DMS114 treated with DMSO at 0.1 percent for 48 hours (cell line): ENCODE measurements around the gene MYL6.

ENCODE experiments used
- DNase-seq: peaks from one replicate; lab custom pipeline; 2025; ENCODE audit not compliant: unreplicated experiment; lab: John Stamatoyannopoulos, UW

The MYL6 gene

GRCh38 chr12:56129206-56129941, 28.8 kb upstream of the MYL6 start:
- no peak for DNase-seq

GRCh38 chr12:56129942-56130495, 28.1 kb upstream of the MYL6 start:
- DNase-seq: no peak

DNA sequence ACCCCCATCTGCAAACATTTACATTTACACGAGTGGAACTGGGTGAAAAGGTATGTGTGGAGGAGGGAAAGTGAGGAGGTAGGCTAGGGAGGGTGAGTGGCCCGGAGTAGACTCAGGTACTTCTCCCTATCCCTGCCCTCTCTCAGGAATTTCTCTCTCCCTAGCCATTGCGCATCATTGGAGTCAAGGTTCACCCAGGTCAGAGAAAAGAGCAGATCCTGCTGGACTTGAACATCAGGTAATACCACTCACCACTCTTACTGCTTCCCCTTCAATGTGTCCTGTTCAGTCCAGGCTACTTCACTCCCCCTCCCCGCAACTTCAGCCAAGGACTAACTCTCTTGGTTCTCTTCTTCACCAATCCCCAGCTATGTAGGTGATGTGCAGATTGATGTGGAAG, 27.3 kb upstream of the MYL6 start:
- no peak for DNase-seq

GRCh38 chr12:56134897-56135296, 23.3 kb upstream of the MYL6 start:
- DNase-seq: no peak

GRCh38 chr12:56137853-56138571, 20.1 kb upstream of the MYL6 start:
- DNase-seq: no peak

DNA sequence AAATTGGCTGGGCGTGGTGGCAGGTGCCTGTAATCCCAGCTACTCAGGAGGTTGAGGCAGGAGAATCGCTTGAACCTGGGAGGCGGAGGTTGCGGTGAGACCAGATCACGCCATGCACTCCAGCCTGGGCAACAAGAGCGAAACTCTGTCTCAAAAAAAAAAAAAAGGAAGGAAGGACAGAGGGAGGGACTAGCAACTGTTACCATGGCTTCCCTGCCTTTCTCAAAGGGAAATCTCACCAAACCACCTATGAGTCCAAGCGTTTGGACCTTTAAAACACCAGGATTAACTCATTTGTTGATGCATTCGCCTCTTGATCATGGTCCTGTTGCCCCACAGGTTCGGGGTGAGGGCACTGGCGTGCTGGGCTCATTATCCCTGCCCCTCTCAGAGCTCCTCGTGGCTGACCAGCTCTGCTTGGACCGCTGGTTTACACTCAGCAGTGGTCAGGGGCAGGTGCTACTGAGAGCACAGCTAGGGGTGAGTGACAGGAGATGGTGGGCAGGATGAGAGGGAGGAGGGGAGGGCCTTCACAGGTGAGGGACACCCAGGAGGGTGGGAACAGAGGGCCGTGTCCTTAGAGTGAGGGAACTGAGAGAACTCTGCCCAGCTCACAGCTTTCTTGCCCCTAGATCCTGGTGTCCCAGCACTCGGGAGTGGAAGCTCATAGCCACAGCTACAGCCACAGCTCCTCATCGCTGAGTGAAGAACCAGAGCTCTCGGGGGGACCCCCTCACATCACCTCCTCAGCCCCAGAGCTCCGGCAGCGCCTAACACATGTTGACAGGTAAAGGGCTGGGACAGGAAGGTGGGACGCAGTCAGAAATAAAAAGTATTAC, 16.0 kb upstream of the MYL6 start:
- DNase-seq: no peak

DNA sequence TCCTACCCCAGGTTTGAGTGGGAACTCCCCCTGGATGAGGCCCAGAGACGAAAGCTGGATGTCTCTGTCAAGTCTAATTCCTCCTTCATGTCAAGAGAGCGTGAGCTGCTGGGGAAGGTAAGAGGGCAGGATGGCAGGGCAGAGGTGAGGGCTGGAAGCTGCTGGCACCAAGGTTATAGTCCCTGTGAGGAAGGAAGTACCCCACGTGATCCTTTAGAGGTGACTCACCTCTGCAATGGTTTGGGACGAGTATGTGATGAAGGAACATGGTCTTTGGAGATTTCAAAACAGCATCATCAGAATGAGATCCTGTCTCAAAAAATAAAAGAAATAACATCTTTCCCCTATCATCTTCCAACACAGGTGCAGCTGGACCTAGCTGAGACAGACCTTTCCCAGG, 14.9 kb upstream of the MYL6 start:
- no peak for DNase-seq

DNA sequence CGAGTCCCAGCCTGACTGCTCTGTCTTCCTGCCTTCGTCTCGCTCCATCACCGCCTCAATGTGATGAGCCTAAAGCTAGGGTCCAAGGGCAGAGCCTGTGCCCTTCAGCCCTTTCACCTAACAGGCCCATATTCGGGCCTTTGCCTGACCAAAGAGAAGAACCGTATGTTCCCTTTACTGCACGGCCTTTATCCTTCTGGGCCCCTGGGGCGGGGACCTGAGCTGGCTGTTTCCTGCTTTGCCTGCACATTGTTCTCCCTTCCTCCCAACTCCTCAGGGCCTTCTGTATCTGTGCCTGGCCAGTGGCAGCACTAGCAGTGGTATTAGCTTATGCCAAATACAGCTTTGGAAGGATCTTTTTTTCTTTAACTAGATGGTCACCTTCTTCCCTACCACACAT, 14.3 kb upstream of the MYL6 start:
- no peak for DNase-seq

- no peak for DNase-seq
Observed at GRCh38 chr12:56145217-56145616, 12.9 kb upstream of the MYL6 start.

DNA sequence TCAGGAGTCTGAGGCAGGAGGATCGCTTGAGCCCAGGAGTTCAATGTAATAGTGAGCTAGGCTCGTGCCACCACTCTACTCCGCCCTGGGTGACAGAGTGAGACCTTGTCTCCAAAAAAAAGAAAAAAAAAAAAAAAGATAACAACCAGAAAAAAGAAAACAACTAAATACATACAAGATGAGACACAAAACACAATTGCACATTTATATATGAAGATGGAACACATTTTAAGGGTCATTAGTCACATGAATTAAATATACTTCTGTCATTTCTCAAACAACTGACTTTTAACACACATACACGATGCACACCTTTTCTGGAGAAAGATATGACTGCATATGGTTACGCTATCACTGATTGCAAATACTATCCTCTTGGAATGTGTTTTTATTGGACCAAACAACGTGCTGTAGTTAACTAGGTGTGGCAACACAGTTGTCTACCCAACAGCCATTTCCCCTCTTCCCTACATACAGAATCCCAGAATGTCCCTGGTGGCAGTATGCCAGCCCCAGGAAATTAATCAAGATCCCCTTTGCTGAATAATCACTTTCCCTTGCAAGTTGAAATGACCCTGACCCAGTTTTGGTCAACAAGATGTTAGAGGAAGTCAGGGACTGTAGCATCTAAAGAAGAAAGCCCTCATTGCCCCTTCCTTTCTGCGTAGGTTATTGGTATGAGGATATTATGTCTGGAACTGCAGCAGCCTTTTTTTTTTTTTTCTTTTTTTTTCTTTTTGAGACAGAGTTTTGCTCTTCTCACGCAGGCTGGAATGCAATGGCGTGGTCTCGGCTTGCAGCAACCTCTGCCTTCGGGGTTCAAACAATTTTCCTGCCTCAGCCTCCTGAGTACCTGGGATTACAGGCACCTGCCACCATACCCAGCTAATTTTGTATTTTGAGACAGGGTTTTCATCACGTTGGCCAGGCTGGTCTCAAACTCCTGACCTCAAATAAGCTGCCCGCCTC, 11.4 kb upstream of the MYL6 start:
- DNase-seq: no peak

DNA sequence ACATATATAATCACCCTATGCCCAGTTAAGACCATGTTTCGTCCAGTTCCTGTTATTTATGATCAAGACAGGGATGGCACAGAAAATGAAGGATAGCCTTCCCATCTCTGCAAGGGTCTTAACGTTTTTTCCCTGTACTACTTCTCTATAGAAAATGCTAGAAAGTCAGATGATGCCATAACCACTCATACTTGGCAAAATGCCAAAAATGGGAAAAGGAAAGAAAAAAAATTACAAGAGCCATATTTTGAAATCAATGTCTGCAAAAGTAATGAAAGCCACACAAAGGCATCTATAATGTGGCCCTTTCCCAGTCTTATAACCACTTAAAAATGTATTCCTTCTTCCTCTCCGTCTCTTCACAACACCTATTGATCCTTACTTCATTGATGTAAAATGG, 7.6 kb upstream of the MYL6 start:
- no peak for DNase-seq

DNA sequence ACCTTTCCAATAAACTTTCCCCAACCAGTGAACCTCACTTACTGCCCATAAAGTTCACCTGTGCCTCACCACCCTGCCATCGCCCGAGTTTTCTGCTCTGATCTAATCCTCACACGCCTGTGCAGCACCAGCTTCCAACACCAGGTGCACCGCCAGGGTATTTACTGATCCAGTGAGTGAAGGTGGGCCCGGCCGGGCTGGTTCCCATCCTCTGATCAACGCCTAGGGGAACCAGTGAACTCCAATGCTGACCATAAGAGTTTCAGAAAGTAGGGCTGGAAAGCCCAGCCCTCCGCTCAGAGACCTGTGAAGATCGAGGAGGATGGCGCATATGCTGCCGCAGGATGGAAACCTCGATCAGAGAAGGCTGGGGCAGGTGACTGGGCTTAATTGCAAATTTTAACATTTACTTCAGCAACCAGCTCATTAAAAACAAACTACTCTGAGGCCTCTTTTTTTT, 6.5 kb upstream of the MYL6 start:
- DNase-seq: peak; percentile 64

GRCh38 chr12:56152132-56152755, 5.9 kb upstream of the MYL6 start, which contains the start of gene MYL6B:
TSS of gene MYL6B (plus strand) at chr12:56152587. CDS start at chr12:56153919, 1,332 bp downstream.
- DNase-seq: peak; percentile 84

DNA sequence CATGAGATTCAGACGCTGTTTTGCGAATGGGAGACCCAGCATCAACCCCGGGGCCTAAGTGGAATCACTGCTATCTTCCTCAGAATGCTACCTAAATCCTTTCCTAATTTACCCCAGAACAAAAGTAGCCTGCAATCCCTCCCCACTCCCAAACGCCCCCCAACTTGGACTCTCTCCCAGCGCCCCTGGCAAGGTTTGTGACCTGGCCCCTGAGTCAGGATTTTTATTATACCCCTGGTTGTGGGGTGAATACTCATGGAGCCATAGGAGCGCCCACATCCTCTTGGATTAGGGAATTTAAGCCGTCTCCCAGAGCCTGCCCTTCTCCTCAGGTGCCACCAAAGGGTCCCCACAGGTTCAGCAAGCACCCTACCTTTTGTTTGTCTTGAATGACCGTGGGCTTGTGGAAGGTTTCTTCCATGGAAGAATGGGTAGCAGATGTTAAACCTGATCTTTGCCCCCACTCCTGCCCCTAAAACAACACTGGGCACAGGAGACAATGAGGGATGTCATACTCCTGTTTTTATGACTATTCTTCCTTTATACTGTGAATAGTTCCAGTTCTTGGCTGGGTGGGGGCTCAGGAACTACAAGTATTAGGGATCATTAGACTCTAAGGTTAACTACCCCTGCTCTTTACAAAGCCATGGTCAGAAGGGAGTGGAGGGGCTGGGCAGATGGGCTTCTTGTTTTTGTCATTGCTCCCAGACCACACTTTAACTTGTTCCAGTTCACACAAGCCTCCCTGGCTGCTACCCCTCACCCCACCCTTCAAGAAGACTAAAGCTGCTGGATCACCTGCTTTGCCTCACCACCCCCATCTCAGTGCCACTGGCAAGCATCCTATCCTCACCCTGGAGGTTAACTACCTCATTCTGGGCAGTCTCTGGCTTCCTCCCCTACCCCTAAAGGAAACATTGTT, 5.1 kb upstream of the MYL6 start:
- no peak for DNase-seq

GRCh38 chr12:56153678-56154065, 4.5 kb upstream of the MYL6 start:
- no peak for DNase-seq

DNA sequence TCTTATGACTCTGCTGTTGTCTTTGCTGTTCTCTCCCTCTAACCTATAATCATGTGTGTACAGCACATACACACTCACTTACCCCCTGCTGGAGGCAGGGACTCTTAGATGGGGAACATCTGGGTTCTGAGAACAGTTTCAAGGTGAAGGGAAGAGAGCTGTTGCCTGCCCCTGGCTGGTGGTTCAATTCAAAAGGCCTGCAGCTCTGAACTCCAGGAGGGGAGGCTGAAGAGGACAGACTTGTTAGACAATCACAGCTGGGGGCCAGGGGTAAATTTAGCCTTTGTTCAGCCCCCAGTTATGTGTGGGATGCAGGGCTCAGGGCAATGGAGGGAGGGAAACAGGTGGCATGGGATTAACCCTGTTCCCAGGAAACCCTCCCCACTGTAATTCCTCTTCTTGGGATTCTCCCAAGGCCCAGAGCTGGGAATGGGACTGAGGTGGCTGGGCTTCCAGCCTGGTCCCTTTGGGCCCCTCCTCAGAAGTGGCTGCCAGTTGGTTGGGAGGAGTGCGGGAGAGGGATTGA, 3.9 kb upstream of the MYL6 start:
- DNase-seq: no peak

GRCh38 chr12:56154818-56155217, 3.3 kb upstream of the MYL6 start:
- DNase-seq: no peak

DNA sequence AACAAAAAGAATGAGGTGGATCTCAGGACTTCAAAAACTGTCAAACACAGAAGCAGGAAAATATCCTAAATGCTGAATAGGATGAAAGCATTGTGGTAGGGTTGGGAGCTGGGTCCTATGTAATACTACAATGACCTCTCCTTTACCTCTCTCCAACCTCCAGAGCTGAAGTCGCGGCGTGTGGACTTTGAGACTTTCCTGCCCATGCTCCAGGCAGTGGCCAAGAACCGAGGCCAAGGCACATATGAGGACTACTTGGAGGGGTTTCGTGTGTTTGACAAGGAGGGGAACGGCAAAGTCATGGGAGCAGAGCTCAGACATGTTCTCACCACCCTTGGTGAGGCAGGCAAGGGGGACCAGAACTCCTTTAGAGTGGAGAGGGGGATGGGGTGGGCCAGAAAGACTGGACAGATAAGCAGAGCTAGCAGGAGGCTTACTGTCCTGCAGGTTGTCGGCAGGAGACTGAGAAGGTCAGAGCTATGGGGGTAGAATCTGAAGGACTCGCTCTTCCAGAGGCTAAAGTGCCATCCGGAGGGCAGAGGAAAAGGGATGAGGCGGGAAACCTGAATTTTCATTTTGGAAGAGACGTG, 2.8 kb upstream of the MYL6 start:
- no peak for DNase-seq
